Measurements from ENCODE around the gene LCNL1. TPM values are rescaled to one million over a fixed set of nuclear protein-coding genes. Genes with fewer than 3 reads are reported as not detected.

Gene LCNL1
- total and polyA plus RNA-seq, 2 of the 13 experiments (the other 11 are each of a cell fraction or from before 2014, with no cell fraction given) = not detected

GRCh38 chr9:136944212-136944518, 38.6 kb upstream of the LCNL1 start (continued):
- no peak for TF ChIP-seq ZBED4 (CRISPR knock-in tag; IDR thresholded peaks at IDR 0.05; ENCODE audit: borderline replicate concordance)
- TF ChIP-seq ZNF34 (CRISPR knock-in tag; IDR thresholded peaks at IDR 0.05; ENCODE audit: borderline replicate concordance) = peak; percentile 47; the same call in 1 of the 2 replicates
- TF ChIP-seq SUZ12 (IDR thresholded peaks at IDR 0.05; ENCODE audit: low read depth, low read length) = no peak

GRCh38 chr9:136944519-136945332, 38.1 kb upstream of the LCNL1 start, which contains the start of the genes C8G and FBXW5:
Gene C8G (plus strand): TSS chr9:136945243. CDS start chr9:136945321, 78 bp downstream.
Gene FBXW5 (minus strand): TSS chr9:136944738. CDS start chr9:136944083, 655 bp downstream.
- POLR2A ChIA-PET = interaction anchor here (0.7 to 2.4 kb wide), 8 partner anchors 15 to 156 kb away, joined by 3 to 11 read pairs (median 4); partner anchors contain the start of genes CLIC3, PAXX and TRAF2
- intact Hi-C loops (cut with micrococcal nuclease; ENCODE audit: unreplicated experiment) (no loop called here), in situ Hi-C loops (cut with HindIII; ENCODE audit: extremely low pct_ligation_motif_present, low pct_unique_long_range_greater_than_20kb) (loop anchor here (5.0 kb wide), 1 partner anchor 88 kb away; the partner anchor contains the start of gene FUT7)
- H3K36me3 ChIP-seq (replicated peaks in 1 of 2; ENCODE audit: control insufficient read depth in 1 of 2, insufficient read depth in 2 of 2, low read length in 2 of 2) = peaks cover 8 to 30% of the 10 kb centered on the region in 2 experiments
- peak; percentile 87 for DNase-seq (ENCODE audit: low spot score)
- CTCF ChIA-PET (ENCODE audit: low intra/inter-chr PET ratio, low total read pairs) = no interaction called here
- peak within 1 kb of the TSS; percentile 75 for H3K27ac ChIP-seq (ENCODE audit: extremely low read length, insufficient read depth, low read length)
- H3K4me2 ChIP-seq (ENCODE audit: low read depth, low read length) = peak within 1 kb of the TSS; percentile 89
- H4K20me1 ChIP-seq (ENCODE audit: insufficient read depth, low read length) = no peaks in the 10 kb centered on the region
- no peaks in the 10 kb centered on the region for H3K27me3 ChIP-seq (ENCODE audit: control insufficient read depth in 1 of 2, insufficient read depth in 2 of 2, low read length in 2 of 2)
- H3K79me2 ChIP-seq (ENCODE audit: insufficient read depth, low read length) = peaks cover 10% of the 10 kb centered on the region
- no peak within 1 kb of the TSS for H2AFZ ChIP-seq (ENCODE audit: low read length)
- H3K4me3 ChIP-seq (replicated peaks in 1 of 3; ENCODE audit: insufficient read depth in 1 of 3, low read depth in 2 of 3, low read length in 3 of 3) = peak within 1 kb of the TSS; percentile 90 to 95 (median 91)
- WGBS (ENCODE audit: low lambda C conversion rate) = under 1% methylated on average over 17 of the region's 74 CpGs
- H3K4me1 ChIP-seq (ENCODE audit: insufficient read depth, low read length) = peaks cover 44% of the 10 kb centered on the region
- BruUV-seq (replicated peaks) = no TSS peak
- peak; percentile 47 for FAIRE-seq
- peak; percentile 25 for ATAC-seq
- H3K9ac ChIP-seq (ENCODE audit: insufficient read depth, low read depth, low read length) = peak within 1 kb of the TSS; percentile 90
- H3K9me3 ChIP-seq (ENCODE audit: low read length) = no peaks in the 10 kb centered on the region
- TF ChIP-seq KLF13 (CRISPR knock-in tag; IDR thresholded peaks at IDR 0.05) (0 out of 2 replicates have a peak, but pooled peaks have one; percentile 10), RAD21 (CRISPR knock-in tag; IDR thresholded peaks at IDR 0.05) (peak; percentile 52; the same call in 1 of the 2 replicates), ZFX (CRISPR knock-in tag; IDR thresholded peaks at IDR 0.05; ENCODE audit: low read depth) (peak; percentile 43; the same call in 1 of the 2 replicates), DRAP1 (CRISPR knock-in tag; IDR thresholded peaks at IDR 0.05) (peak; percentile 13; the same call in 1 of the 2 replicates), FOSL2 (CRISPR knock-in tag; IDR thresholded peaks at IDR 0.05) (peak; percentile 36; the same call in 1 of the 2 replicates), ZBTB7B (CRISPR knock-in tag; IDR thresholded peaks at IDR 0.05) (peak; percentile 77; the same call in 1 of the 2 replicates), ZNF382 (CRISPR knock-in tag; IDR thresholded peaks at IDR 0.05; ENCODE audit: borderline replicate concordance) (no peak), ZNF598 (CRISPR knock-in tag; IDR thresholded peaks at IDR 0.05; ENCODE audit: borderline replicate concordance) (peak; percentile 90; the same call in 1 of the 2 replicates), PHF5A (CRISPR knock-in tag; IDR thresholded peaks at IDR 0.05; ENCODE audit: low read depth, unreplicated experiment) (peak; percentile 63), NCOR1 (IDR thresholded peaks at IDR 0.05; ENCODE audit: borderline replicate concordance, low read length) (peak; percentile 91; the same call in 1 of the 2 replicates), ZNF180 (CRISPR knock-in tag; IDR thresholded peaks at IDR 0.05; ENCODE audit: borderline replicate concordance, low read depth) (no peak)
- TF ChIP-seq, protein P1, sequence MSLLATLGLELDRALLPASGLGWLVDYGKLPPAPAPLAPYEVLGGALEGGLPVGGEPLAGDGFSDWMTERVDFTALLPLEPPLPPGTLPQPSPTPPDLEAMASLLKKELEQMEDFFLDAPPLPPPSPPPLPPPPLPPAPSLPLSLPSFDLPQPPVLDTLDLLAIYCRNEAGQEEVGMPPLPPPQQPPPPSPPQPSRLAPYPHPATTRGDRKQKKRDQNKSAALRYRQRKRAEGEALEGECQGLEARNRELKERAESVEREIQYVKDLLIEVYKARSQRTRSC (CRISPR knock-in tag; IDR thresholded peaks at IDR 0.05; ENCODE audit: low read depth) = peak; percentile 37; the same call in 1 of the 2 replicates
